HG03521 (cell line): ENCODE results near the gene GUCA2B.

Source experiments
- ATAC-seq: cut with Tn5 transposase; IDR thresholded peaks from one replicate; pipeline ENCODE4 v1.9.1; 2021; ENCODE audit warnings: mild to moderate bottlenecking, moderate library complexity; ENCODE audit not compliant: unreplicated experiment

GUCA2B gene

GRCh38 chr1:42152907-42153600 is at the start of gene GUCA2B:
Gene GUCA2B (plus strand): TSS chr1:42153410. CDS start chr1:42153451, 41 bp downstream.
- ATAC-seq, result no peak

- ATAC-seq, result no peak
These were observed 48.2 kb upstream of the GUCA2B start for GRCh38 chr1:42105025-42105424.

- ATAC-seq, result no peak
These were observed 44.9 kb upstream of the GUCA2B start for GRCh38 chr1:42108309-42108708.

- ATAC-seq, result no peak
These were observed 43.6 kb upstream of the GUCA2B start for GRCh38 chr1:42109600-42109999.

GRCh38 chr1:42114229-42114628 is 39.0 kb upstream of the GUCA2B start:
- ATAC-seq, result no peak

GRCh38 chr1:42117214-42117613 is 36.0 kb upstream of the GUCA2B start:
- ATAC-seq, result no peak

GRCh38 chr1:42118125-42118524 is 35.1 kb upstream of the GUCA2B start:
- ATAC-seq, result no peak

GRCh38 chr1:42122408-42122807 is 30.8 kb upstream of the GUCA2B start:
- ATAC-seq, result no peak

- ATAC-seq, result no peak
These were observed 27.7 kb upstream of the GUCA2B start for GRCh38 chr1:42125552-42125951.

GRCh38 chr1:42127767-42128166 is 25.4 kb upstream of the GUCA2B start:
- no peak for ATAC-seq

- no peak for ATAC-seq
These were observed 24.7 kb upstream of the GUCA2B start for GRCh38 chr1:42128499-42128898.

GRCh38 chr1:42128964-42129363 is 24.2 kb upstream of the GUCA2B start:
- no peak for ATAC-seq

GRCh38 chr1:42130061-42130660 is 23.0 kb upstream of the GUCA2B start:
- ATAC-seq, result no peak

- ATAC-seq, result no peak
These were observed 19.8 kb upstream of the GUCA2B start for GRCh38 chr1:42133390-42133789.

- no peak for ATAC-seq
These were observed 19.2 kb upstream of the GUCA2B start for GRCh38 chr1:42133809-42134526.

- ATAC-seq, result no peak
These were observed 17.8 kb upstream of the GUCA2B start for GRCh38 chr1:42135426-42135825.

- ATAC-seq, result no peak
These were observed 16.7 kb upstream of the GUCA2B start for GRCh38 chr1:42136466-42136865.

- ATAC-seq, result no peak
These were observed 15.4 kb upstream of the GUCA2B start for GRCh38 chr1:42137766-42138165.

GRCh38 chr1:42138586-42138985 is 14.6 kb upstream of the GUCA2B start:
- no peak for ATAC-seq

- ATAC-seq, result no peak
These were observed 13.8 kb upstream of the GUCA2B start for GRCh38 chr1:42139444-42139843.

GRCh38 chr1:42140191-42140590 is 13.0 kb upstream of the GUCA2B start:
- no peak for ATAC-seq

GRCh38 chr1:42141978-42142377 is 11.2 kb upstream of the GUCA2B start:
- ATAC-seq, result no peak
